Activated CD4-positive, alpha-beta T cell treated with anti-CD3 and anti-CD28 coated beads for 36 hours (primary cell): Measurements from ENCODE around the gene PLXNA4. TPM values are rescaled to one million over a fixed set of nuclear protein-coding genes. Genes with fewer than 3 reads are reported as not detected.

ENCODE experiments used
- ATAC-seq: fragments of 200-7000 bp; cut with Tn5 transposase; one replicate; pipeline ENCODE4 v1.10.0; 2021; ENCODE audit warnings: mild to moderate bottlenecking, moderate library complexity
- CTCF ChIA-PET: fragments of 350-600 bp; sonication (Branson Sonifier 250); formaldehyde crosslinking; loops from one replicate; lab custom pipeline; 2021; ENCODE audit warnings: antibody characterized with exemption; lab: Charles Lee
- POLR2A ChIA-PET: fragments of 350-600 bp; sonication (Branson Sonifier 250); formaldehyde crosslinking; loops from one replicate; lab custom pipeline; 2021; ENCODE audit warnings: antibody characterized with exemption, inconsistent platforms; lab: Charles Lee
- DNase-seq: peaks from one replicate; pipeline ENCODE4 v3.0.0-alpha.2; 2020
- H3K27ac Mint-ChIP-seq: one replicate; pipeline ENCODE4 v1.8.0; 2021; ENCODE audit warnings: mixed read lengths
- H3K27me3 Mint-ChIP-seq: one replicate; pipeline ENCODE4 v1.8.0; 2021; ENCODE audit warnings: mixed read lengths
- H3K36me3 Mint-ChIP-seq: one replicate; pipeline ENCODE4 v1.8.0; 2021; ENCODE audit warnings: low read depth, mixed read lengths
- H3K4me1 Mint-ChIP-seq: one replicate; pipeline ENCODE4 v1.8.0; 2021; ENCODE audit warnings: mixed read lengths
- H3K4me3 Mint-ChIP-seq: one replicate; pipeline ENCODE4 v1.8.0; 2021; ENCODE audit warnings: mild to moderate bottlenecking, moderate library complexity, mixed read lengths
- H3K9me3 Mint-ChIP-seq: one replicate; pipeline ENCODE4 v1.8.0; 2021; ENCODE audit warnings: low read depth, mixed read lengths
- intact Hi-C, 2 experiments: fragments of 100-400 bp; cut with DNase I in 1 of 2; cut with micrococcal nuclease in 1 of 2; formaldehyde crosslinking; loops; one replicate each; pipeline versions ENCODE4 v1.14.2 to v1.15.1; 2022 to 2024; cut with DNase I, micrococcal nuclease
- total RNA-seq, 2 experiments: library from RNA; stranded (reverse); gene quantifications; one replicate each; pipeline ENCODE4 v1.2.3, GENCODE V29; 2021

Gene PLXNA4
- total RNA-seq, 2 experiments from 2014 or later = 0.07 to 0.09 TPM

DNA sequence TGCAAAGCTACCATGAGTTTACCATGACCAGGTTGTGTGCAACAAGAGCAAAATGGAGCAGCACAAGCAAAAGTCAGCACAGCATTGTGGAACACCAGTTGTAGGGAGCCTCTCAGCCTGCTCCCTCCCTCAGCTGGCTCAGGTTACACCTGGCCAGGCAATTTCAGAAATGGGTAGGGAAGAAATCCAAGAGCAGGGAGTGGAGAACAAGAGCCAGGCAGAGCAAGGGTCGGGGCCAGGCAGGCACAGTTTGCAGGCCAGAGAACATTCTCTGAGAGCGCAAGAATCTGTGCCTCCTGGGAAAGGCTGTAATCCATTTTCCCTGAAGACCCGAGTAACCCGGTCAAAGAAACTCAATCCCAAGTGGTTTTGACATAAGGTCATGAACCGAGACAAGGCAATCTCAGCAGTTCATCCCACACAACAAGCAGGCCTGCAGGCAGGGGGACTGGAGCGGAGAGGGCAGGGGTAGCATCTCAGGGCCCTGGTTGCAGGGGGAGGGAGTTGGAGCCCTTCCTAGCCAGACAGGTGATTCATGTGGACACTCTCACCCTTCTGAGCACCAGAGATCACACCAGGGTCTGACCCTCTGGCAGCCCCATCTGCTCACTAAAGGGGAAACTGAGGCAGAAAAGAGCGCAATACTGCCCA, 258.4 kb downstream of the PLXNA4 start:
- H3K36me3 Mint-ChIP-seq = no peaks in the 10 kb centered on the region
- intact Hi-C loops = loop anchor here (1.0 to 5.0 kb wide), 4 partner anchors 262 to 1114 kb away; no protein-coding TSS in a partner anchor
- peaks cover 7% of the 10 kb centered on the region for H3K9me3 Mint-ChIP-seq
- CTCF ChIA-PET = interaction anchor here (1.0 to 3.3 kb wide), 5 partner anchors 7 to 1824 kb away, joined by 3 to 24 read pairs (median 7); no protein-coding TSS in a partner anchor
- DNase-seq (no peak), ATAC-seq (no peak)
- no peak overlapping the region for H3K4me3 Mint-ChIP-seq
- peaks cover 10% of the 10 kb centered on the region for H3K4me1 Mint-ChIP-seq
- no peak overlapping the region for H3K27ac Mint-ChIP-seq
- POLR2A ChIA-PET = no interaction called here
- peaks cover 39% of the 10 kb centered on the region for H3K27me3 Mint-ChIP-seq

DNA sequence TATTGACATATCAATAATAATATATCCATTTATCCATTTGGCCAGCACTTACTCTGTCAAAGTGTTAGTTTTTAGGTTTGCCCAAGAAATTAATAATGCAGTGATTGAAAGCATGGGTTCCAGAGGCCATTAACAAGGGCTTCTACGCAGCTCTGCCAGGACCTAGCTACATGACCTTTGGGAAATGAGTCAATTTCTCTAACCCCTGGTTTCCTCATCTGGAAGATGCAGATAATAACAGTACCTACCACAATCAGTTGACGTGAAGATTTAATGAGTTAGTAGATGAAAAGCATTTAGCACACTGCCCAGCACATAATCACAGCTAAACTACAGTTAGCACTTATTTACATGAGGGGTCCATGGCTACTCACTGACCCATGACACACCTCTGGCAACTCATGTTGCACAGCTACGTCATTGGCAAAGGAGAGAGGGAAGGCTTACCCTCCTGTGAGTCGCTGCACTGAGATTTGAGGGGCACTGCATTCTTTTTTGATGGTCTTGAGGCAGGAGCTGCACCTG, 263.7 kb downstream of the PLXNA4 start:
- Mint-ChIP-seq H3K4me3 (no peak overlapping the region), H3K27me3 (peaks cover 24% of the 10 kb centered on the region), H3K4me1 (no peaks in the 10 kb centered on the region), H3K36me3 (no peaks in the 10 kb centered on the region), H3K27ac (no peak overlapping the region), H3K9me3 (peaks cover 7% of the 10 kb centered on the region)
- DNase-seq = no peak
- CTCF ChIA-PET = interaction anchor here (0.9 to 1.1 kb wide), 2 partner anchors 11 to 268 kb away, joined by 3 read pairs; no protein-coding TSS in a partner anchor
- POLR2A ChIA-PET = no interaction called here
- no peak for ATAC-seq
- intact Hi-C loops = no loop called here

DNA sequence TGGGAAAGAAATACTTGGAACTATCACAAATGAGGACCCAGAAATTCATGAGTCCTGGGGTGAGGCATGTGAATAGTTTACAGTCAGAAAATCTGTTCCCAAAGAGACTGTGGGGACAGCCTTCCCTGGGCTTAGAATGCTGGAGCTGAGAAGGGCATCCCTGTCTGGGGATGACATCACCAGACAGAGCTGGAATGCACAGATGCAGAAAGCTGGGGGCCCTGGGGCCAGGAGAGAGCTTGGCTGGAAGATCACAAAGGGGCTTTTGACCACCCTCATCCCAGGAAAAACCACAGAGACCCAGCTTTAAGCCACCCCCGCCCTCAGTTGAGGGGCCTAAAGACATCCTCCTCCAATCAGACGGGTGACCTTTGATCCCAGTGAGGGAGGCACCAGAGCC, 264.5 kb downstream of the PLXNA4 start:
- intact Hi-C loops = no loop called here
- Mint-ChIP-seq H3K27me3 (peaks cover 17% of the 10 kb centered on the region), H3K9me3 (peaks cover under 1% of the 10 kb centered on the region), H3K27ac (no peak overlapping the region), H3K4me3 (no peak overlapping the region), H3K4me1 (no peaks in the 10 kb centered on the region), H3K36me3 (no peaks in the 10 kb centered on the region)
- DNase-seq (no peak), ATAC-seq (no peak)
- ChIA-PET CTCF (interaction anchor here (0.6 to 0.9 kb wide), 3 partner anchors 35 to 663 kb away, joined by 3 read pairs; no protein-coding TSS in a partner anchor), POLR2A (no interaction called here)

DNA sequence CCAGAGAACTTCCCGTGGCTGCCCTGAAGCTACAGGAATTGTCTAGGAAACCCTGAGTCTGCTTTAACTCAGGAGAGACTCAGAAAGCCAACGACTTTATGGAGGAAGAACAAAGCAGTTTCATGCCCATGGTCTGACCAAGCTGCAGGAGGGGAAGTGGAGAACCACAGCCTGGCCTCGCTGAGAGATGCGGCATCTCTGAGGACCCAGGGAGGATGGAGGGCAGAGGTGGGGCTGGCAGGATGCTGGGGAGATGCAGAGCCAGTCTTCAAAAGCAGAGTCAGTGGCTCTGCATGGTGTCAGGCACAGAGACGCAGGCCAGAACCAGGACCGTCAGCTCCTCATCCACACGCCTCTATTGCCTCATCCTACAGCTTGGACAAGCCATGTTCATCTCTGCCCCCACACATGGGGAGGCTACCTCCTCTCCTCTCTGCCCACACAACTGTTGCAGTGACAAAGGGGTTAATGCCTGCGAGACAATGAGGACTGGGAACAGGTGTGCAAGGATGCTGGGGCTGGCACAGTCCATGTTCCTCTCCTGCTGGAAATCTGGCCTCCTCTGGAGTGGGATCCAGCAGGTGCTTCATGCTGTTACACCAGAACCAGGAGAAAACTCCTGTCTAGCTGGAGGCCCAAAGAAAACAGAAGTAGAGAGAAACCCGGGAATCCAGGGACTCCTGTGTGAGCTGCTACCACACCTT, 267.0 kb downstream of the PLXNA4 start:
- POLR2A ChIA-PET = no interaction called here
- intact Hi-C loops = no loop called here
- CTCF ChIA-PET = interaction anchor here (0.5 to 1.9 kb wide), 4 partner anchors 10 to 271 kb away, joined by 3 to 4 read pairs (median 4); no protein-coding TSS in a partner anchor

DNA sequence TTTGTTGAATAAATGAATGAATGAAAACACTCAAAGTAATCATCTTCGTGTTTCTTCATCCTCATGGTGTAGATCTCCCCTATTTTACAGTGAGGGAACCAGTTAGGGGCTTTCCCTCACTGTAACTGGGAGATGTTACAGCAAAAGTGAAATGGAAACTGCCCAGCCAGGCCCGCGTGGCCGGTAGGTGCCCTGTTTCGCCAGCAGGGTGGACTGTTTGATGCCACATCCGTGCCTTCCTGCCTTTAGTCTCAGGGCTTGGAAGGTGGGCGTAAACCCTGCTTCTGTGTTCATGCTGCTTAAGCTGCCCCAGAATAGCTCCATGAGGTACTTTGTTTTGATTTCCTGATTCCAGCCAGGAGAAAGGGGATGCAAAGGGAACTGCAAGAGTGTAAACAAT, 268.8 kb downstream of the PLXNA4 start:
- Mint-ChIP-seq H3K27ac (no peak overlapping the region), H3K4me3 (no peak overlapping the region), H3K36me3 (no peaks in the 10 kb centered on the region), H3K9me3 (no peaks in the 10 kb centered on the region), H3K27me3 (peaks cover 13% of the 10 kb centered on the region), H3K4me1 (no peaks in the 10 kb centered on the region)
- intact Hi-C loops = no loop called here
- CTCF ChIA-PET = interaction anchor here (1.0 kb wide), 1 partner anchor 11 kb away, joined by 4 read pairs; no protein-coding TSS in a partner anchor
- ATAC-seq (no peak), DNase-seq (no peak)
- POLR2A ChIA-PET = no interaction called here

More for the DNA sequence above, 267.0 kb downstream of the PLXNA4 start:
- no peaks in the 10 kb centered on the region for H3K9me3 Mint-ChIP-seq
- peaks cover 17% of the 10 kb centered on the region for H3K27me3 Mint-ChIP-seq
- no peak for ATAC-seq
- no peak overlapping the region for H3K4me3 Mint-ChIP-seq
- no peak overlapping the region for H3K27ac Mint-ChIP-seq
- H3K4me1 Mint-ChIP-seq = no peaks in the 10 kb centered on the region
- no peaks in the 10 kb centered on the region for H3K36me3 Mint-ChIP-seq
- no peak for DNase-seq

DNA sequence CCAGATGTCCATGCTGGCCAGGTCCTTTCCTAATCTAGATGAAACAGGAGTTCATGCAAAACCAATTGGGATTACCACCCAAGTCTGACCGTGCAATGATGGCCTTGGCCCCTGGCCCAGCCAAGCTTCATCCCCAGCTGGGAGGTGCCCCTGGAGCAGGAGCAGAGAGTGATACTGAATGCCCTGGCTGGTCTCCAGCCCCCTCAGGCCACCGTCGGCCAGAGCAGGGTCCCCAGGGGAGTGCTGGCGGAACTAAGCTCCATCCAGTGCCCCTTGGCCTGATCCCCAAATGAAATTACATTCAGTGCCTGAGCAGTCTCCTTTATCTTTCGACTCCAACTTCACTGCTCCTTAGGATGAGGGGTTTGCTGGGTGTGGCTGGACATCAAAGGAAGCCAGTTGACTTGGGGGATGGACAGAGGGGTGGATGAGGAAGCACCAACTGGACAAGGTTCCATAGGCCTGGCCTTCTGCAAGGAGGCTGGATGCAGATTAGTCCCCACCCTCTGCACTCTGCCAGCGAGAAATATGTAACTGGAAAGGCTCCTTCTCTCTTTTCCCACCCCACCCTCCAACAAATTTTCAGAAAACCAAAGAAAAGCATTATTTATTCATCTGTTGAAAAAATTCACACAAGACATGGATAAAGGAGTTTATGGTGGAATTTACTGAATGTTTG, 275.5 kb downstream of the PLXNA4 start:
- H3K27me3 Mint-ChIP-seq = peaks cover 3% of the 10 kb centered on the region
- intact Hi-C loops = no loop called here
- DNase-seq = no peak
- H3K36me3 Mint-ChIP-seq = no peaks in the 10 kb centered on the region
- H3K4me1 Mint-ChIP-seq = no peaks in the 10 kb centered on the region
- H3K9me3 Mint-ChIP-seq = no peaks in the 10 kb centered on the region
- CTCF ChIA-PET = interaction anchor here (0.7 kb wide), 1 partner anchor 61 kb away, joined by 3 read pairs; no protein-coding TSS in a partner anchor
- H3K4me3 Mint-ChIP-seq = no peak overlapping the region
- no peak overlapping the region for H3K27ac Mint-ChIP-seq
- POLR2A ChIA-PET = no interaction called here
- no peak for ATAC-seq

DNA sequence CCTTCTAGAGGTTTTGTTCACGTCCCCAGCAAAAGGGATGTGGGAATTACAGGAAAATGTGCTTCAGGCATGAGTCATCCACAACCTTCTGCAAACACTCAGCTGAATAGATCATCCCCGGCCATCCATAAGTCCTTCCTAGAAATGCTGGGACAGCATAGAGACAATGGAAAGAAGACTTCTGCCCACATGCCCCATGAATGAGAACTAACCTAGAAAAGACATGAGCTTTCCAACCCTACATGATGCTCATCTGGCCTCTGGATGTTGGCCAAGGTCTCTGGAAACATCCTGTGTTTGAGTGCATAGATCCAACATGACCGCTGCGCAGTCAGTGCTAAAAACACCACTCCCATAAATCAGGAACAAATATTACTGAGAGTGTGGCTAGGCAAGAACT, 277.5 kb downstream of the PLXNA4 start:
- Mint-ChIP-seq H3K27ac (no peak overlapping the region), H3K9me3 (no peaks in the 10 kb centered on the region), H3K4me3 (no peak overlapping the region), H3K4me1 (no peaks in the 10 kb centered on the region), H3K36me3 (no peaks in the 10 kb centered on the region), H3K27me3 (no peaks in the 10 kb centered on the region)
- CTCF ChIA-PET = interaction anchor here (1.5 kb wide), 1 partner anchor 11 kb away, joined by 4 read pairs; no protein-coding TSS in a partner anchor
- ATAC-seq (peak; percentile 19), DNase-seq (no peak)
- POLR2A ChIA-PET = no interaction called here
- intact Hi-C loops = no loop called here

DNA sequence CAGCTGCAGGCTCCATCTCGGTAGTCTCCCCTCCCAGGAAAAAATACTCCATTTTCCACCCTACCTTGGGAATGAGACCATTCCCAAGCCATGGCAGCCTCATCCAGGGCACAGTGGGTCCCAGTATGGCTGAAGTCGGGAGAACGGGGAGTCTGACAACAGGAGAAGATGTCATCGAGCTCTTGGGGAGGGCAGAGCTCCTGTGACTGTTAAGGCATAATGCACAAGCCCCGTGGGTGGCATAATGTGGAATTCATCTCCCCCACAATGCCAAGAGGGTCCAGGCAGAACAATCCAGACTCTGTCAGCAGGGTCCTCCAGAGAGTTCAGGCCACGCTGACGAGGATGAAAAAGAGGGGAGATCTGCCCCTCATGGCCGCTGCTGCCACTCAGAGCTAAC, 279.4 kb downstream of the PLXNA4 start:
- H3K9me3 Mint-ChIP-seq = no peaks in the 10 kb centered on the region
- no peak for ATAC-seq
- H3K27ac Mint-ChIP-seq = no peak overlapping the region

DNA sequence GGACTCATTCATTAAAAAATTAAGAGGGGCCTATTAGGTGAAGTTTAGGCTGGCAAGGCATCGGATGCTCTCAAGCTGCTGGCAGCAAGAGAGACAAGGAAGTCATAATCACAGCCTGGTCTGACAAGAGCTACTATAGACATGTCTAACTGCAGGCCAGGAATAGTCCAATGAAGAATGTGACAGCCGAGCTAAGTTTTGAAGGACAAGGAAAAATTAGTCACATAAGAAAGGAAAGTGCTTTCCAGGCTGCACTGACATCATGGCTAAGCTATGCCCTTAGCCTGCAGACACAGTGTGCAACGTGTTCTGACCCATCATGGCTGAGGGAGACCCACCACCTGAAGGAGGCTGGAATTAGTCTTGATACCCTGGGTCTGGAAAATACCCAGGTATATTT, 281.1 kb downstream of the PLXNA4 start:
- Mint-ChIP-seq H3K4me1 (no peaks in the 10 kb centered on the region), H3K27ac (no peak overlapping the region), H3K36me3 (no peaks in the 10 kb centered on the region), H3K27me3 (peaks cover 6% of the 10 kb centered on the region), H3K4me3 (no peak overlapping the region), H3K9me3 (no peaks in the 10 kb centered on the region)
- no peak for DNase-seq
- CTCF ChIA-PET = interaction anchor here (0.7 kb wide), 1 partner anchor 170 kb away, joined by 3 read pairs; no protein-coding TSS in a partner anchor
- POLR2A ChIA-PET = no interaction called here
- ATAC-seq = no peak
- intact Hi-C loops = no loop called here

More for the DNA sequence above, 279.4 kb downstream of the PLXNA4 start:
- H3K36me3 Mint-ChIP-seq = no peaks in the 10 kb centered on the region
- intact Hi-C loops = no loop called here
- DNase-seq = no peak
- H3K4me3 Mint-ChIP-seq = no peak overlapping the region
- CTCF ChIA-PET = interaction anchor here (0.6 to 0.8 kb wide), 2 partner anchors 26 to 37 kb away, joined by 3 read pairs; no protein-coding TSS in a partner anchor
- H3K4me1 Mint-ChIP-seq = no peaks in the 10 kb centered on the region
- H3K27me3 Mint-ChIP-seq = no peaks in the 10 kb centered on the region
- POLR2A ChIA-PET = no interaction called here

DNA sequence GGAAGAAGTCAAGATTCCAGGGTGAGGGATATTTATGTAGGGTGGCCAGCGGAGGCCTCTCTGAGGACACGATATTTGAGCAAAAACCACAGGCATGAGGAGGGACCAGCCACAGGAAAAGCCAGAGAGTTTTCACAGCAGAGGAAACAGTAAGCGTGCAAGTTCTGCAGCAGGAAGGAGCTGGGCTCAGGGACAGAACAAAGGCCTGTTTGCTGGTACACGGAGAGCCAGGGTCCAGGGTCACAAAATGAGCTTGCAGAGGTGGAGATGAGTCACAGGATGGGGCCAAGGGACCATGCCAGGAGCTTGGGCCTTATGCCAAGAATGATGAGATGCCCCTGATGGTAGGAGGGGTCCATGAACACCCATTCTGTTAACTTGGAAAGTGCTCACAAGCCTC, 283.5 kb downstream of the PLXNA4 start:
- ChIA-PET POLR2A (no interaction called here), CTCF (no interaction called here)
- ATAC-seq (no peak), DNase-seq (no peak)
- H3K27ac Mint-ChIP-seq = no peak overlapping the region
- H3K27me3 Mint-ChIP-seq = peaks cover 6% of the 10 kb centered on the region
- no peaks in the 10 kb centered on the region for H3K4me1 Mint-ChIP-seq
- no peaks in the 10 kb centered on the region for H3K36me3 Mint-ChIP-seq
- H3K4me3 Mint-ChIP-seq = no peak overlapping the region
- no peaks in the 10 kb centered on the region for H3K9me3 Mint-ChIP-seq
- intact Hi-C loops = no loop called here

DNA sequence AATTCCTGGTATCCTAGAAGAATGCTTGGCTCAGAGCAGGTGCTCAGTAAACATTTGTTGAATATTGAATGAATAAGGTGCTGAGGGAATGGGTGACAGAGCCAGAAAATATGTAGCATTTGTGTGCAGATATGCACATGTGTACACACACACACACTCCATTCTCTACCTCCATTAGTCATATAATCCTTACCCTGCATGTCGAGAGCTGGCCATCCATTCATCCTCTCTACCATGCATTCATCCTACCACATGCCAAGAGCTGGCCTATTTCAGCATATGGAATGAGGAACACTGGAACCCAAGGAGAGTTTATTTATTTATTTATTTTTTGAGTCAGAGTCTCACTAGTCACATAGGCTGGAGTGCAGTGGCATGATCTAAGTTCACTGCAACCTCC, 284.8 kb downstream of the PLXNA4 start:
- Mint-ChIP-seq H3K27ac (no peak overlapping the region), H3K4me3 (no peak overlapping the region), H3K4me1 (no peaks in the 10 kb centered on the region), H3K36me3 (no peaks in the 10 kb centered on the region), H3K9me3 (no peaks in the 10 kb centered on the region), H3K27me3 (peaks cover 6% of the 10 kb centered on the region)
- intact Hi-C loops = no loop called here
- ChIA-PET CTCF (no interaction called here), POLR2A (no interaction called here)
- ATAC-seq = no peak
- no peak for DNase-seq
